HG03280 (cell line): Measurements from ENCODE around the gene LGMN.
"Not testable (repeated sequence)": the region's sequence is repeated elsewhere in the genome, so short reads cannot be mapped to it uniquely, and the experiment has no call there.

Experiments
- ATAC-seq: cut with Tn5 transposase; IDR thresholded peaks from one replicate; pipeline ENCODE4 v1.9.1; 2021; ENCODE audit warnings: mild to moderate bottlenecking, moderate library complexity; ENCODE audit not compliant: unreplicated experiment

LGMN gene

GRCh38 chr14:92702441-92702918 lies 45.9 kb downstream of the LGMN start:
- ATAC-seq = no peak

GRCh38 chr14:92701826-92702225 lies 46.6 kb downstream of the LGMN start:
- ATAC-seq = no peak

GRCh38 chr14:92698393-92698792 lies 50.0 kb downstream of the LGMN start:
- ATAC-seq = no peak

GRCh38 chr14:92696366-92696765 lies 52.1 kb downstream of the LGMN start:
- no peak for ATAC-seq

GRCh38 chr14:92695562-92695961 lies 52.9 kb downstream of the LGMN start:
- ATAC-seq = no peak

- ATAC-seq = no peak
Observed at GRCh38 chr14:92694807-92695206, 53.6 kb downstream of the LGMN start.

GRCh38 chr14:92693998-92694795 lies 54.2 kb downstream of the LGMN start:
- ATAC-seq = no peak

GRCh38 chr14:92692822-92693226 lies 55.6 kb downstream of the LGMN start:
- no peak for ATAC-seq

- ATAC-seq = no peak
Observed at GRCh38 chr14:92690171-92691011, 58.0 kb downstream of the LGMN start.

- ATAC-seq = no peak
Observed at GRCh38 chr14:92688434-92689375, 59.7 kb downstream of the LGMN start.

- no peak for ATAC-seq
Observed at GRCh38 chr14:92687681-92688433, 60.6 kb downstream of the LGMN start.

- ATAC-seq = peak; percentile 60
Observed at GRCh38 chr14:92686900-92687427, 61.5 kb downstream of the LGMN start.

- ATAC-seq = no peak
Observed at GRCh38 chr14:92686411-92686899, 62.0 kb downstream of the LGMN start.

- ATAC-seq = no peak
Observed at GRCh38 chr14:92685784-92686355, 62.6 kb downstream of the LGMN start.

GRCh38 chr14:92684801-92685560 lies 63.4 kb downstream of the LGMN start:
- ATAC-seq = no peak

- no peak for ATAC-seq
Observed at GRCh38 chr14:92683041-92683440, 65.4 kb downstream of the LGMN start.

- no peak for ATAC-seq
Observed at GRCh38 chr14:92680781-92681650, 67.4 kb downstream of the LGMN start.

GRCh38 chr14:92680330-92680729 lies 68.1 kb downstream of the LGMN start:
- not testable (repeated sequence) for ATAC-seq
